Stimulated activated CD4-positive, alpha-beta T cell treated with anti-CD3 and anti-CD28 coated beads, Interleukin-2, amount 100 ng/mL, for 48 hours (primary cell): Measurements from ENCODE around the gene IYD.
"Not testable (repeated sequence)": the region's sequence is repeated elsewhere in the genome, so short reads cannot be mapped to it uniquely, and the experiment has no call there.

Experiments
- DNase-seq, 2 donors: peaks; one replicate each; pipeline ENCODE4 v3.0.0-alpha.2; 2020

Gene IYD

GRCh38 chr6:150435832-150436231 lies 67.0 kb downstream of the IYD start:
- DNase-seq, result no peak

GRCh38 chr6:150439373-150439772 lies 70.6 kb downstream of the IYD start:
- no peak for DNase-seq

DNA sequence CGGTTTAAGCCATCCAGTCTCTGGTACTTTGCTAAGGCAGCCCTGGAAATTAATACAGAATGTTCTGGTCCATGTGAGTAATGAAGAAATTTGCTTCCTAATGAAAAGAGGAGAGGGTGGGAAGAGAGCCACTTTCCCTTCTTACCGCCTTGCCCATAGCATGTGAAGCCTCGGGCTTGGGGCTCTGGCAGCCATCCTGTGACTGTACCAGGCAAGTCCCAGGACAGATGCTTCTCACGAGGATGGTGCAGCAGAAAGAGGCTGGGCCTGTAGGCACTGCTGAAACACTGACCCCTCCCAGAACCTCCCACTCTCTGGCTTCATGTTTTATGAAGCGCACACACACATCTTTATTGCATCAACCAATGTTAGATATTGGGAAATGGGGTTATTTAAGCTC lies 74.8 kb downstream of the IYD start:
- no peak for DNase-seq

DNA sequence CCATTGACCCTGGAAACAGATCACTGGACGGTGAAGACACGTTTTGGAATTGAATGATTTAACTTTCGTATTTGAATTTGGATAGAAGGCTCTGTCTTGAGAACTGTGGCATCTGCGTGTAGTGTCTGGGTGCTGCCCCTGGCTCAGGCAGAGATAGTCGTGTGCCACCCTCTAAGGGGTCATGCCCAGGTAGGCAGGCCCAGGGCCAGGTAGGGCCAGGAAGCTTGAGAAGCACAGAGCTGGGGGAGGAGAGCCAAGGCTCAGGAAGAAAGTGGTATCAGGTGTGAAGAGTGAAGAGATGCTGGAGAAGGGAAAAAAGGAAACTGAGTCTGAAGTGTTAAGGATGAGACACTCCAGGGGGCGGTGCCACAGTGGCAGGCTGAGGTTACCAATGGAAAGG lies 75.5 kb downstream of the IYD start:
- no peak for DNase-seq

GRCh38 chr6:150445486-150445885 lies 76.7 kb downstream of the IYD start:
- no peak for DNase-seq

GRCh38 chr6:150448221-150448620 lies 79.4 kb downstream of the IYD start:
- DNase-seq, result no peak

DNA sequence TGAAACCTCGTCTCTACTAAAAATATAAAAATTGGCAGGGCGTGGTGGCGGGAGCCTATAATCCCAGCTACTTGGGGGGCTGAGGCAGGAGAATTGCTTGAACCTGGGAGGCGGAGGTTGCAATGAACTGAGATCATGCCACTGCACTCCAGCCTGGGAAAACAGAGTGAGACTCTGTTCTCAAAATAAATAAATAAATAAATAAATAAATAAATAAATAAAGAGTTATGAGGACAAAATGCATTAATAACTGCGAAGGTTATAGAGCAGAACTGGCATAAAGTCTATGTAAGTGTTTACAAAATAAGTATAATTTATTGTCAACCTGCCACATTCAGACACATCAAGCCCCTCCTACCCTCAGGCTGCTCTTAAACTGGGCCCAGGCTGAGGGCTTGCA lies 80.2 kb downstream of the IYD start:
- DNase-seq, result not testable (repeated sequence)

- DNase-seq, result no peak
Observed at GRCh38 chr6:150450918-150451317, 82.1 kb downstream of the IYD start.

- no peak for DNase-seq
Observed at GRCh38 chr6:150451807-150452427, 83.1 kb downstream of the IYD start.

DNA sequence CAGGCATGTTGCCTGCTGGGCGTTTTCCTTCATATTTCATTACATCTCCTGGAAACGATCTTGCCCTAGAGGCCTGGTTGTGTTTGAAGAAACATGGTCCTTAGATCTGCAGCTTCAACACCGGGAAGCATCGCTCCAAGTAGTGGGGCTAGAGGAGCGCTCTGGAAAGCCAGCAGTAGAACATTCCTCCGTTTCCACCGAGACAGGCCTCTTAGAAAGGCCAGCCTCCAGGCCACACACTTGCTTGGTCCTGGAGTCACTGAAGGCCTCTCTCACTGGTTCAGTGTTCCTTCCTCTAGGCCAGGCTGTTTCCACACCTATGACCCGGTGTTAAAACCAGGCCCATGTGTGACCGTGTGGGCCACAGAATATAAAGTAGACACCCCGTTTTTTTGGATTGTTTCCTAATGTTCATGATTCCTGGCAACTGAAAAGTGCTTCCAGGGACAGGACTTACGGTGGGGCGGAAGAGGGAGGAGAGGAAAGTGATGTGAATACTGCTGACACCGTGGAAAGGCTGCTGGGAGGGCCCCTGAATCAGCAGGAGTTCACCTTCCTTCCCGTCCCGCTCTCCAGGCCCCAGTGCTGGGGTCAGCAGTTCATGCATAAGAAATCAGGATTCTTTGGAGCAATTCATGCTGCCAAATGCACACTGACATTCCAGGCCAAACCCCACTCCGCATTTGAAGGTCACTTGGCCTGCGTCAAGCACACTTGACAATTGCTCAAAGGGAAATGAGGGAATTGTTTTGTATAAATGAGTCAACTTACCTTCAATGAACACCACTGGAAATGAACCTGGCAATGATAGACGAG lies 83.8 kb downstream of the IYD start:
- no peak for DNase-seq

GRCh38 chr6:150453357-150453756 lies 84.5 kb downstream of the IYD start:
- DNase-seq, result no peak
